ENCODE data around the gene NIPBL.

DNA sequence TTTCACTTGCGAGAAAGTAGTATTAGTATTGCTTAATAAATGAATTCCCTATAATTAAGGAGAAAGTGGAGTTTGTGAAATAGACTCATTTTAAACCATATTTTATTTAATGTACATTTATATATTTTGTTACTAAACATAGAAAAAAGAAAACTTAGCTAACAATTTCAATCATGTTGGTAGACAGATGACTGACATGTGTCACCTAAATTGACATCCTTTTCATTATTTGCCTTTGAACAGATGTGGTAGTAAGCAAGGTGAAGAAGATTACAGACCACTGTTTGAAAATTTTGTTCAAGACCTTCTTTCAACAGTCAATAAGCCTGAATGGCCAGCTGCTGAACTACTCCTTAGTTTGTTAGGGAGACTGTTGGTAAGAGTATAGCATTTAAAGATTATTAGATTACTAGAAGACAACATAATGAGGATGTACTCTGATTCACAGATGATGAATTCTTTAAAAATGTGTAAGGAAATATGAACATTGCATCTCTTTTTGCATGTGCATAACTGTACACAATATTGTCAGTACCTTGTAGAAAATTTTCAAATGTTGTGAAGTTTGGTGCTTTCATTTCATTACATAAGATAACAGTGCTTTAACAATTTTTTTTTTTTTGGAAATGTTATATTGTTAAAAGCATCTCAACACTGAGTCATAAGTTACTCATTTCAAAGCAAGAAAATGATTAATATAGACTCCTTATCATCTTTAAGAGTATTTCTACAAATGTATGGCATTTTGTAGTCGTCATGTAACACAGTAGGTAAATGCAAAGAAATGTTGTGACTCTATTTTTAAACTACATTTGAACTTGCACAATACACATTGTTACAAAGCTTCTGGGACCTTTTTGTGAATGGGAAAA lies 139.5 kb downstream of the NIPBL start:
- TF ChIP-seq, protein P1, sequence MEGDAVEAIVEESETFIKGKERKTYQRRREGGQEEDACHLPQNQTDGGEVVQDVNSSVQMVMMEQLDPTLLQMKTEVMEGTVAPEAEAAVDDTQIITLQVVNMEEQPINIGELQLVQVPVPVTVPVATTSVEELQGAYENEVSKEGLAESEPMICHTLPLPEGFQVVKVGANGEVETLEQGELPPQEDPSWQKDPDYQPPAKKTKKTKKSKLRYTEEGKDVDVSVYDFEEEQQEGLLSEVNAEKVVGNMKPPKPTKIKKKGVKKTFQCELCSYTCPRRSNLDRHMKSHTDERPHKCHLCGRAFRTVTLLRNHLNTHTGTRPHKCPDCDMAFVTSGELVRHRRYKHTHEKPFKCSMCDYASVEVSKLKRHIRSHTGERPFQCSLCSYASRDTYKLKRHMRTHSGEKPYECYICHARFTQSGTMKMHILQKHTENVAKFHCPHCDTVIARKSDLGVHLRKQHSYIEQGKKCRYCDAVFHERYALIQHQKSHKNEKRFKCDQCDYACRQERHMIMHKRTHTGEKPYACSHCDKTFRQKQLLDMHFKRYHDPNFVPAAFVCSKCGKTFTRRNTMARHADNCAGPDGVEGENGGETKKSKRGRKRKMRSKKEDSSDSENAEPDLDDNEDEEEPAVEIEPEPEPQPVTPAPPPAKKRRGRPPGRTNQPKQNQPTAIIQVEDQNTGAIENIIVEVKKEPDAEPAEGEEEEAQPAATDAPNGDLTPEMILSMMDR (IDR thresholded peaks at IDR 0.05; ENCODE audit: poor library complexity), result no peak
- TF ChIP-seq EZH2 (IDR thresholded peaks at IDR 0.05; ENCODE audit: borderline replicate concordance) (no peak), EZH2phosphoT487 (IDR thresholded peaks at IDR 0.05; ENCODE audit: low read depth, severe bottlenecking, unreplicated experiment) (no peak)

Measured in hepatocyte (in vitro differentiated cells).